Adrenal gland (tissue), 12 donors: Measurements from ENCODE around the gene SMTNL1. TPM values are rescaled to one million over a fixed set of nuclear protein-coding genes. Genes with fewer than 3 reads are reported as not detected.

Experiments used
- DNase-seq, 7 donors: peaks; one replicate each; pipeline ENCODE4 v3.0.0-alpha.2; 2019 to 2020
- H3K27ac ChIP-seq, 5 donors: fragments of 200-600 bp; sonication (generic) in 4 of 5; 1 replicate in 3 of 5; 2 replicates in 2 of 5; pipeline versions ENCODE4 v1.5.1 to v1.8.0; 2016 to 2020; ENCODE audit warnings: mild to moderate bottlenecking in 1 of 5
- H3K27me3 ChIP-seq: fragments of 200-600 bp; 2 replicates; pipeline ENCODE4 v1.8.0; 2021
- H3K36me3 ChIP-seq, 2 donors: fragments of 200-600 bp; replicated peaks in 1 of 2; 1 replicate in 1 of 2; 2 replicates in 1 of 2; pipeline versions ENCODE4 v1.5.1 to v1.8.0; 2018 to 2022
- H3K4me1 ChIP-seq, 2 donors: fragments of 200-600 bp; replicated peaks in 1 of 2; 1 replicate in 1 of 2; 2 replicates in 1 of 2; pipeline versions ENCODE4 v1.5.1 to v1.8.0; 2018 to 2021
- H3K4me3 ChIP-seq, 4 donors: fragments of 200-600 bp; sonication (generic) in 3 of 4; one replicate each; pipeline ENCODE4 v1.5.1; 2016 to 2018
- H3K9me3 ChIP-seq, 3 donors: fragments of 200-600 bp; sonication (generic) in 1 of 3; replicated peaks in 1 of 3; 1 replicate in 2 of 3; 2 replicates in 1 of 3; pipeline versions ENCODE4 v1.5.1 to v1.8.0; 2016 to 2021
- CTCF ChIP-seq, 6 experiments: fragments of 450-650 bp in 4 of 6; fragments of 200-600 bp in 2 of 6; sonication (generic) in 1 of 6; IDR thresholded peaks; 1 replicate in 5 of 6; 2 replicates in 1 of 6; pipeline versions ENCODE4 v1.5.1 to v1.8.0; 2016 to 2021; ENCODE audit warnings: antibody characterized with exemption in 6 of 6, mild to moderate bottlenecking in 2 of 6, moderate library complexity in 1 of 6
- POLR2A ChIP-seq, 2 donors: fragments of 450-650 bp; IDR thresholded peaks; one replicate each; pipeline ENCODE4 v1.6.1; 2017; ENCODE audit warnings: antibody characterized with exemption in 2 of 2, mild to moderate bottlenecking in 2 of 2, moderate library complexity in 1 of 2
- WGBS, 4 donors: extraction: QIAGEN DNeasy Blood & Tissue Kit in 2 of 4; methylation state at CpG; one replicate each; pipeline versions ENCODE4 v1.1.5 to v1.1.7; 2013 to 2017; 5-methylcytosine and 5-hydroxymethylcytosine counted together
- intact Hi-C, 2 donors: fragments of 100-400 bp; cut with DNase I; formaldehyde crosslinking; loops; one replicate each; pipeline versions ENCODE4 v1.14.1 to v1.15.0; 2022 to 2023
- polyA plus RNA-seq, 3 donors: library from polyadenylated mRNA; stranded (reverse); fragments of 200-250 nt in 2 of 3; fragments of 350-450 nt in 1 of 3; fragmentation: Illumina TruSeq in 1 of 3; extraction: RNeasy Lipid Tissue Mini Kit (QIAGEN cat#74804) in 1 of 3; gene quantifications; one replicate each; pipeline ENCODE4 v1.2.3, GENCODE V29; 2013 to 2014
- total RNA-seq, 9 donors: library from RNA; depleted of rRNA in 4 of 9; stranded (reverse); fragments of >200 nt in 4 of 9; fragments of 120-200 nt in 1 of 9; fragmentation: NEBNext Ultra II Directional in 1 of 9; extraction: Animal tissue kit (Norgen Biotek cat#: 25700) in 1 of 9; gene quantifications; one replicate each; pipeline versions ENCODE4 v1.1.0 to v1.2.4, GENCODE V29; 2013 to 2023
- donor health status: healthy with polysubstance abuse.
- donor health status: Bipolar disorder and iron deficiency.
- donor health status: DM: yes; HTN: yes; CAD: no.
- donor health status: DM: no; HTN: no; CAD: no.
- donor health status: DM: no; HTN: no; CAD: no.
- donor health status: DM: yes; HTN: yes; CAD: no.

Gene SMTNL1
- total and polyA plus RNA-seq, 12 donors = 0.30 TPM; not detected in 11

- no peaks in the 10 kb centered on the region for H3K4me1 ChIP-seq
- no peaks in the 10 kb centered on the region for H3K9me3 ChIP-seq
- DNase-seq = no peak
- intact Hi-C loops = loop anchor here in 1 of 2 donors (10.0 kb wide), 1 partner anchor 169 kb away; no protein-coding TSS in a partner anchor
- TF ChIP-seq CTCF (IDR thresholded peaks at IDR 0.05) = no peak
- TF ChIP-seq POLR2A (IDR thresholded peaks at IDR 0.05) = no peak
- 80 to 91% (median 90%) methylated on average over 4 of the region's 4 CpGs for WGBS, 4 donors
- no peaks in the 10 kb centered on the region for H3K36me3 ChIP-seq
- H3K27me3 ChIP-seq = no peaks in the 10 kb centered on the region
- H3K27ac ChIP-seq = no peak overlapping the region
- H3K4me3 ChIP-seq = no peak overlapping the region
Measured at GRCh38 chr11:57523419-57523818, 14.0 kb upstream of the SMTNL1 start.

- Histone ChIP-seq H3K27me3 (no peaks in the 10 kb centered on the region), H3K9me3 (no peaks in the 10 kb centered on the region), H3K36me3 (no peaks in the 10 kb centered on the region), H3K4me1 (peaks cover 8 to 18% of the 10 kb centered on the region in 2 donors), H3K4me3 (no peak overlapping the region), H3K27ac (no peak overlapping the region)
- intact Hi-C loops = loop anchor here (2.0 to 10.0 kb wide), 4 partner anchors 34 to 172 kb away; partner anchors contain the start of gene RTN4RL2 (in 1 of the 2)
- no peak for TF ChIP-seq POLR2A (IDR thresholded peaks at IDR 0.05)
- peak; percentile 89 to 96 (median 92) for TF ChIP-seq CTCF (IDR thresholded peaks at IDR 0.05)
- WGBS, 4 donors = 16 to 21% (median 18%) methylated on average over 7 of the region's 7 CpGs
- DNase-seq = peak; percentile 60 to 88 (median 78)
Measured at GRCh38 chr11:57527056-57527631, 10.3 kb upstream of the SMTNL1 start.

GRCh38 chr11:57529012-57529411 is 8.4 kb upstream of the SMTNL1 start:
- Histone ChIP-seq H3K27me3 (no peaks in the 10 kb centered on the region), H3K4me1 (peaks cover 8 to 18% of the 10 kb centered on the region in 2 donors), H3K4me3 (no peak overlapping the region), H3K9me3 (no peaks in the 10 kb centered on the region), H3K36me3 (no peaks in the 10 kb centered on the region), H3K27ac (no peak overlapping the region)
- intact Hi-C loops = loop anchor here (5.0 to 10.0 kb wide), 3 partner anchors 37 to 174 kb away; partner anchors contain the start of gene RTN4RL2 (in 1 of the 2)
- TF ChIP-seq POLR2A (IDR thresholded peaks at IDR 0.05) (no peak), CTCF (IDR thresholded peaks at IDR 0.05) (no peak)
- no peak for DNase-seq

GRCh38 chr11:57530215-57530595 is 7.2 kb upstream of the SMTNL1 start:
- Histone ChIP-seq H3K27me3 (no peaks in the 10 kb centered on the region), H3K27ac (peak overlapping the region in 3 of 5 donors; percentile 41 to 74 (median 67)), H3K36me3 (no peaks in the 10 kb centered on the region), H3K4me1 (peaks cover 8 to 18% of the 10 kb centered on the region in 2 donors), H3K9me3 (no peaks in the 10 kb centered on the region), H3K4me3 (peak overlapping the region; percentile 38 to 93 (median 69))
- peak in 3 of 7 donors; percentile 19 to 31 (median 21) for DNase-seq
- WGBS, 4 donors = 0 to 6% (median 2%) methylated on average over 6 to 17 of the region's 17 CpGs
- TF ChIP-seq CTCF (IDR thresholded peaks at IDR 0.05) (no peak), POLR2A (IDR thresholded peaks at IDR 0.05) (no peak)
- intact Hi-C loops = no loop called here
